Ovary (tissue), 9 donors: ENCODE results near the gene PPP6R2. TPM values are rescaled to one million over a fixed set of nuclear protein-coding genes. Genes with fewer than 3 reads are reported as not detected.

Source experiments
- polyA plus RNA-seq, 2 donors: library from polyadenylated mRNA; stranded (reverse); fragments of 200-250 nt in 1 of 2; fragments of 350-450 nt in 1 of 2; fragmentation: Illumina TruSeq in 1 of 2; extraction: RNeasy Lipid Tissue Mini Kit (QIAGEN cat#74804) in 1 of 2; gene quantifications; one replicate each; pipeline ENCODE4 v1.2.3, GENCODE V29; 2013 to 2014
- total RNA-seq, 7 donors: library from RNA; depleted of rRNA in 2 of 7; stranded (reverse); fragments of >200 nt in 2 of 7; fragmentation: NEBNext Ultra II Directional in 3 of 7; extraction: Animal tissue kit (Norgen Biotek cat#: 25700) in 3 of 7; gene quantifications; one replicate each; pipeline versions ENCODE4 v1.1.0 to v1.2.4, GENCODE V29; 2016 to 2023
- donor health status: DM: no; HTN: no; CAD: no; lungs with moderate emphysema.
- donor health status: DM: no; HTN: no; CAD: no.
- donor health status: Bipolar disorder and iron deficiency.
- donor health status: DM: yes; HTN: yes; CAD: no.
- donor health status: DM: no; HTN: no; CAD: no.
- donor health status: DM: yes; HTN: yes; CAD: no.

The PPP6R2 gene
- total and polyA plus RNA-seq, 9 donors = 8.2 to 52.9 (median 35.1) TPM

Other genes starting within 250 kb of the PPP6R2 start
- gene PANX2, start 172.6 kb upstream of the PPP6R2 start, total RNA-seq = 1 to 10 TPM; 1.8 to 5.6 (median 3.1) TPM
- 1 to 10 TPM in 1 of 2 donors, under 1 TPM in 1; 0.27 to 2.0 TPM for gene PANX2, start 172.6 kb upstream of the PPP6R2 start, polyA plus RNA-seq
- 10 to 100 TPM; 23.5 to 35.2 (median 27.2) TPM for gene TRABD, start 157.4 kb upstream of the PPP6R2 start, total RNA-seq
- 10 to 100 TPM in 1 of 2 donors, under 1 TPM in 1; 0.58 to 25.9 TPM for gene TRABD, start 157.4 kb upstream of the PPP6R2 start, polyA plus RNA-seq
- gene SELENOO, start 142.3 kb upstream of the PPP6R2 start, total RNA-seq = 10 to 100 TPM; 18.9 to 31.1 (median 23.0) TPM
- gene SELENOO, start 142.3 kb upstream of the PPP6R2 start, polyA plus RNA-seq = 10 to 100 TPM in 1 of 2 donors, under 1 TPM in 1; 0.40 to 23.4 TPM
- 10 to 100 TPM; 35.9 to 52.2 (median 40.8) TPM for gene TUBGCP6, start 98.3 kb upstream of the PPP6R2 start, total RNA-seq
- 10 to 100 TPM in 1 of 2 donors, 1 to 10 TPM in 1; 7.5 to 42.6 TPM for gene TUBGCP6, start 98.3 kb upstream of the PPP6R2 start, polyA plus RNA-seq
- gene HDAC10, start 92.1 kb upstream of the PPP6R2 start, total RNA-seq = 10 to 100 TPM; 24.9 to 44.6 (median 41.1) TPM
- gene HDAC10, start 92.1 kb upstream of the PPP6R2 start, polyA plus RNA-seq = 10 to 100 TPM in 1 of 2 donors, 1 to 10 TPM in 1; 2.3 to 33.2 TPM
- 10 to 100 TPM in 6 of 7 donors, 1 to 10 TPM in 1; 7.9 to 35.3 (median 23.3) TPM for gene MAPK12, start 81.6 kb upstream of the PPP6R2 start, total RNA-seq
- 10 to 100 TPM in 1 of 2 donors, under 1 TPM in 1; 0.87 to 26.5 TPM for gene MAPK12, start 81.6 kb upstream of the PPP6R2 start, polyA plus RNA-seq
- 10 to 100 TPM in 4 of 7 donors, 1 to 10 TPM in 3; 2.0 to 31.6 (median 12.0) TPM for gene MAPK11, start 72.9 kb upstream of the PPP6R2 start, total RNA-seq
- gene MAPK11, start 72.9 kb upstream of the PPP6R2 start, polyA plus RNA-seq = 10 to 100 TPM in 1 of 2 donors, under 1 TPM in 1; 0.92 to 13.0 TPM
- 100 to 1,000 TPM; 121 to 274 (median 229) TPM for gene PLXNB2, start 35.7 kb upstream of the PPP6R2 start, total RNA-seq
- 100 to 1,000 TPM in 1 of 2 donors, 10 to 100 TPM in 1; 26.5 to 135 TPM for gene PLXNB2, start 35.7 kb upstream of the PPP6R2 start, polyA plus RNA-seq
- gene DENND6B, start 16.3 kb upstream of the PPP6R2 start, total RNA-seq = 10 to 100 TPM in 2 of 7 donors, 1 to 10 TPM in 5; 2.6 to 17.3 (median 7.4) TPM
- gene DENND6B, start 16.3 kb upstream of the PPP6R2 start, polyA plus RNA-seq = 1 to 10 TPM in 1 of 2 donors, under 1 TPM in 1; 0.38 to 5.6 TPM
- 10 to 100 TPM; 25.6 to 86.0 (median 65.1) TPM for gene SBF1, start 131.7 kb downstream of the PPP6R2 start, total RNA-seq
- gene SBF1, start 131.7 kb downstream of the PPP6R2 start, polyA plus RNA-seq = 10 to 100 TPM in 1 of 2 donors, 1 to 10 TPM in 1; 1.9 to 36.7 TPM
- 1 to 10 TPM in 1 of 7 donors, under 1 TPM in 3, not detected in 3; 0.11 to 2.6 (median 0.21) TPM for gene ADM2, start 138.2 kb downstream of the PPP6R2 start, total RNA-seq
- gene ADM2, start 138.2 kb downstream of the PPP6R2 start, polyA plus RNA-seq = under 1 TPM; 0.01 to 0.03 TPM
- under 1 TPM in 1 of 7 donors, not detected in 6; 0.20 TPM for gene MIOX, start 143.5 kb downstream of the PPP6R2 start, total RNA-seq
- not detected for gene MIOX, start 143.5 kb downstream of the PPP6R2 start, polyA plus RNA-seq
- 10 to 100 TPM; 43.6 to 76.6 (median 60.9) TPM for gene LMF2, start 164.4 kb downstream of the PPP6R2 start, total RNA-seq
- 10 to 100 TPM in 1 of 2 donors, 1 to 10 TPM in 1; 1.5 to 52.3 TPM for gene LMF2, start 164.4 kb downstream of the PPP6R2 start, polyA plus RNA-seq
- 10 to 100 TPM; 37.1 to 61.5 (median 53.7) TPM for gene NCAPH2, start 164.9 kb downstream of the PPP6R2 start, total RNA-seq
- 10 to 100 TPM; 11.5 to 49.0 TPM for gene NCAPH2, start 164.9 kb downstream of the PPP6R2 start, polyA plus RNA-seq
- gene SCO2, start 182.3 kb downstream of the PPP6R2 start, total RNA-seq = 1 to 10 TPM in 2 of 7 donors, under 1 TPM in 2, not detected in 3; 0.73 to 5.1 (median 2.6) TPM
- under 1 TPM in 1 of 2 donors, not detected in 1; 0.75 TPM for gene SCO2, start 182.3 kb downstream of the PPP6R2 start, polyA plus RNA-seq
- 10 to 100 TPM in 5 of 7 donors, 1 to 10 TPM in 2; 6.6 to 72.4 (median 15.9) TPM for gene TYMP, start 186.7 kb downstream of the PPP6R2 start, total RNA-seq
- 1 to 10 TPM; 2.7 to 8.4 TPM for gene TYMP, start 186.7 kb downstream of the PPP6R2 start, polyA plus RNA-seq
- under 1 TPM in 5 of 7 donors, not detected in 2; 0.10 to 0.12 (median 0.10) TPM for gene KLHDC7B, start 202.6 kb downstream of the PPP6R2 start, total RNA-seq
- under 1 TPM; 0.04 to 0.13 TPM for gene KLHDC7B, start 202.6 kb downstream of the PPP6R2 start, polyA plus RNA-seq
- gene SYCE3, start 219.6 kb downstream of the PPP6R2 start, total RNA-seq = not detected
- not detected for gene SYCE3, start 219.6 kb downstream of the PPP6R2 start, polyA plus RNA-seq
- gene CPT1B, start 235.1 kb downstream of the PPP6R2 start, total RNA-seq = 10 to 100 TPM in 1 of 7 donors, 1 to 10 TPM in 6; 3.6 to 10.6 (median 5.2) TPM
- 1 to 10 TPM; 2.5 to 4.2 TPM for gene CPT1B, start 235.1 kb downstream of the PPP6R2 start, polyA plus RNA-seq
- 10 to 100 TPM; 34.9 to 73.2 (median 48.8) TPM for gene CHKB, start 239.5 kb downstream of the PPP6R2 start, total RNA-seq
- gene CHKB, start 239.5 kb downstream of the PPP6R2 start, polyA plus RNA-seq = 10 to 100 TPM; 42.2 to 44.2 TPM